IMR-90 (cell line): ENCODE measurements around the gene DOCK9. TPM values are rescaled to one million over a fixed set of nuclear protein-coding genes. Genes with fewer than 3 reads are reported as not detected.

Source experiments
- ATAC-seq: fragments of 200-7000 bp; cut with Tn5 transposase; 2 replicates; pipeline ENCODE4 v1.9.1; 2020; ENCODE audit warnings: low read depth, mild to moderate bottlenecking, moderate library complexity
- BruUV-seq: library from RNA; stranded (reverse); fragments of 400-500 nt; replicated peaks from 2 replicates; lab custom pipeline; 2021; lab: Mats Ljungman, UMichigan
- CTCF ChIA-PET: fragments of 300-600 bp; formaldehyde crosslinking; extraction: SDS; loops from one replicate; lab custom pipeline; 2021; ENCODE audit warnings: antibody characterized with exemption; lab: Yijun Ruan, JAX
- POLR2A ChIA-PET: fragments of 300-600 bp; sonication (Branson Sonifier 250); formaldehyde crosslinking; loops from one replicate; lab custom pipeline; 2022; ENCODE audit warnings: antibody characterized with exemption; ENCODE audit not compliant: unreplicated experiment; lab: Charles Lee
- DNase-seq: peaks from one replicate; pipeline ENCODE4 v3.0.0; 2013
- H2AFZ ChIP-seq: replicated peaks from 2 replicates; pipeline ENCODE3; 2013; ENCODE audit warnings: low read length, mild to moderate bottlenecking; ENCODE audit not compliant: poor library complexity
- H2AK5ac ChIP-seq: 2 replicates; pipeline ENCODE4 v1.6.1; 2013; ENCODE audit warnings: low read depth, low read length, inconsistent platforms
- H2AK9ac ChIP-seq: replicated peaks from 2 replicates; pipeline ENCODE3; 2013; ENCODE audit warnings: mild to moderate bottlenecking, low read depth, low read length, moderate library complexity; ENCODE audit not compliant: poor library complexity
- H2BK120ac ChIP-seq: 2 replicates; pipeline ENCODE4 v1.6.1; 2013; ENCODE audit warnings: low read depth, low read length, inconsistent platforms
- H2BK15ac ChIP-seq: 3 replicates; pipeline ENCODE4 v1.6.1; 2013; ENCODE audit warnings: low read depth, low read length, inconsistent platforms
- H2BK20ac ChIP-seq: 2 replicates; pipeline ENCODE4 v1.6.1; 2013; ENCODE audit warnings: low read depth, mild to moderate bottlenecking, inconsistent platforms, low read length, moderate library complexity
- H2BK5ac ChIP-seq: 2 replicates; pipeline ENCODE4 v1.6.1; 2013; ENCODE audit warnings: mild to moderate bottlenecking, low read depth, low read length, inconsistent platforms; ENCODE audit not compliant: poor library complexity, severe bottlenecking
- H3K14ac ChIP-seq: replicated peaks from 2 replicates; pipeline ENCODE4 v1.6.1; 2013; ENCODE audit warnings: low read depth, low read length, inconsistent platforms
- H3K18ac ChIP-seq: 2 replicates; pipeline ENCODE4 v1.6.1; 2013; ENCODE audit warnings: low read depth, low read length, control low read depth
- H3K23ac ChIP-seq: 2 replicates; pipeline ENCODE4 v1.6.1; 2013; ENCODE audit warnings: low read depth, low read length, inconsistent platforms
- H3K27ac ChIP-seq: 2 replicates; pipeline ENCODE4 v1.5.1; 2013; ENCODE audit warnings: mild to moderate bottlenecking, control low read depth, low read length; ENCODE audit not compliant: insufficient read depth
- H3K27me3 ChIP-seq: 2 replicates; pipeline ENCODE4 v1.6.1; 2013; ENCODE audit warnings: low read length; ENCODE audit not compliant: control insufficient read depth, insufficient read depth
- H3K36me3 ChIP-seq: 2 replicates; pipeline ENCODE4 v1.6.1; 2013; ENCODE audit warnings: low read length, mixed read lengths; ENCODE audit not compliant: control insufficient read depth, insufficient read depth
- H3K4ac ChIP-seq: 2 replicates; pipeline ENCODE4 v1.6.1; 2013; ENCODE audit warnings: low read depth, low read length, inconsistent platforms
- H3K4me1 ChIP-seq: 2 replicates; pipeline ENCODE4 v1.6.1; 2013; ENCODE audit warnings: low read length, mixed read lengths; ENCODE audit not compliant: control insufficient read depth, insufficient read depth
- H3K4me2 ChIP-seq: 2 replicates; pipeline ENCODE4 v1.6.1; 2013; ENCODE audit warnings: low read depth, mild to moderate bottlenecking, control low read depth, low read length, moderate library complexity
- H3K4me3 ChIP-seq: 2 replicates; pipeline ENCODE4 v1.5.1; 2013; ENCODE audit warnings: low read depth, mild to moderate bottlenecking, control low read depth, low read length, moderate library complexity; ENCODE audit not compliant: insufficient read depth
- H3K56ac ChIP-seq: 2 replicates; pipeline ENCODE4 v1.6.1; 2013; ENCODE audit warnings: low read length, inconsistent platforms; ENCODE audit not compliant: insufficient read depth; ENCODE audit errors: extremely low read depth
- H3K79me1 ChIP-seq, 2 experiments: 2 replicates each; pipeline ENCODE4 v1.6.1; 2013; ENCODE audit warnings: low read length in 2 of 2, inconsistent platforms in 1 of 2, low read depth in 1 of 2
- H3K9ac ChIP-seq: 2 replicates; pipeline ENCODE4 v1.6.1; 2013; ENCODE audit warnings: low read depth, low read length, control low read depth
- H3K9me1 ChIP-seq: 2 replicates; pipeline ENCODE4 v1.6.1; 2013; ENCODE audit warnings: low read length, inconsistent platforms; ENCODE audit not compliant: insufficient read depth
- H3K9me3 ChIP-seq: 2 replicates; pipeline ENCODE4 v1.6.1; 2013; ENCODE audit warnings: low read length; ENCODE audit not compliant: control insufficient read depth, insufficient read depth
- H4K20me1 ChIP-seq: 2 replicates; pipeline ENCODE4 v1.6.1; 2013; ENCODE audit warnings: low read length, inconsistent platforms; ENCODE audit not compliant: insufficient read depth
- H4K5ac ChIP-seq: 2 replicates; pipeline ENCODE4 v1.6.1; 2013; ENCODE audit warnings: mild to moderate bottlenecking, low read depth, low read length, control low read depth
- H4K8ac ChIP-seq, 2 experiments: 2 replicates each; pipeline ENCODE4 v1.6.1; 2013; ENCODE audit warnings: low read depth in 2 of 2, low read length in 2 of 2, control low read depth in 1 of 2, inconsistent platforms in 1 of 2
- H4K91ac ChIP-seq: 2 replicates; pipeline ENCODE4 v1.6.1; 2013; ENCODE audit warnings: low read depth, low read length, inconsistent platforms; ENCODE audit not compliant: insufficient read depth
- CHD1 ChIP-seq: IDR thresholded peaks from 2 replicates; pipeline ENCODE4 v1.6.1; 2012; ENCODE audit warnings: low read depth, low read length, improper control_type of control experiment
- FOS ChIP-seq: fragments of 150-350 bp; IDR thresholded peaks from 2 replicates; pipeline ENCODE4 v1.6.1; 2016; ENCODE audit warnings: low read depth, low read length
- RAD21 ChIP-seq: IDR thresholded peaks from 2 replicates; pipeline ENCODE4 v1.6.1; 2012; ENCODE audit warnings: low read length, improper control_type of control experiment
- RCOR1 ChIP-seq: IDR thresholded peaks from 2 replicates; pipeline ENCODE4 v1.6.1; 2012; ENCODE audit warnings: mild to moderate bottlenecking, low read length, improper control_type of control experiment; ENCODE audit not compliant: insufficient replicate concordance
- WGBS, 2 experiments: methylation state at CpG; one replicate each; pipeline versions ENCODE4 v1.1.5 to v1.1.7; 2013; ENCODE audit warnings: missing lambda C conversion rate in 2 of 2; ENCODE audit not compliant: insufficient read length in 1 of 2; ENCODE audit errors: extremely low coverage in 2 of 2; 5-methylcytosine and 5-hydroxymethylcytosine counted together
- dilution Hi-C: fragments of 300-500 bp; cut with HindIII; formaldehyde crosslinking; loops from one replicate; pipeline ENCODE4 v1.14.3; 2018; ENCODE audit warnings: low sequenced_read_pairs; ENCODE audit not compliant: unreplicated experiment
- in situ Hi-C: fragments of 300-500 bp; cut with MboI; formaldehyde crosslinking; loops from 3 replicates; pipeline ENCODE4 v1.14.3; 2019; ENCODE audit warnings: low sequenced_read_pairs, inconsistent platforms, mixed read lengths
- intact Hi-C: fragments of 100-400 bp; cut with micrococcal nuclease; formaldehyde crosslinking; loops from 2 replicates; pipeline ENCODE4 v1.10.0; 2022
- polyA plus RNA-seq, 3 experiments: library from polyadenylated mRNA; depleted of rRNA; stranded (reverse); fragments of >200 nt; gene quantifications; 2 replicates each; pipeline ENCODE4 v1.2.3, GENCODE V29; 2012; ENCODE audit warnings: low replicate concordance in 1 of 3
- total RNA-seq: library from RNA; depleted of rRNA; stranded (reverse); fragments of >200 nt; gene quantifications from 2 replicates; pipeline ENCODE4 v1.2.3, GENCODE V29; 2012
- TF ChIP-seq, protein P1 (sequence below): conservative IDR thresholded peaks from 2 replicates; pipeline ENCODE4 v1.5.1; 2012; ENCODE audit warnings: mild to moderate bottlenecking, low read depth, low read length, improper control_type of control experiment
- TF ChIP-seq, protein P2 (sequence below): fragments of 150-350 bp; IDR thresholded peaks from 2 replicates; pipeline ENCODE4 v1.6.1; 2016; ENCODE audit warnings: low read depth, mild to moderate bottlenecking, low read length, moderate library complexity, borderline replicate concordance

Gene DOCK9
- total and polyA plus RNA-seq, 2 of the 4 experiments (the other 2 are of a cell fraction), result 4.8 to 7.2 TPM

DNA sequence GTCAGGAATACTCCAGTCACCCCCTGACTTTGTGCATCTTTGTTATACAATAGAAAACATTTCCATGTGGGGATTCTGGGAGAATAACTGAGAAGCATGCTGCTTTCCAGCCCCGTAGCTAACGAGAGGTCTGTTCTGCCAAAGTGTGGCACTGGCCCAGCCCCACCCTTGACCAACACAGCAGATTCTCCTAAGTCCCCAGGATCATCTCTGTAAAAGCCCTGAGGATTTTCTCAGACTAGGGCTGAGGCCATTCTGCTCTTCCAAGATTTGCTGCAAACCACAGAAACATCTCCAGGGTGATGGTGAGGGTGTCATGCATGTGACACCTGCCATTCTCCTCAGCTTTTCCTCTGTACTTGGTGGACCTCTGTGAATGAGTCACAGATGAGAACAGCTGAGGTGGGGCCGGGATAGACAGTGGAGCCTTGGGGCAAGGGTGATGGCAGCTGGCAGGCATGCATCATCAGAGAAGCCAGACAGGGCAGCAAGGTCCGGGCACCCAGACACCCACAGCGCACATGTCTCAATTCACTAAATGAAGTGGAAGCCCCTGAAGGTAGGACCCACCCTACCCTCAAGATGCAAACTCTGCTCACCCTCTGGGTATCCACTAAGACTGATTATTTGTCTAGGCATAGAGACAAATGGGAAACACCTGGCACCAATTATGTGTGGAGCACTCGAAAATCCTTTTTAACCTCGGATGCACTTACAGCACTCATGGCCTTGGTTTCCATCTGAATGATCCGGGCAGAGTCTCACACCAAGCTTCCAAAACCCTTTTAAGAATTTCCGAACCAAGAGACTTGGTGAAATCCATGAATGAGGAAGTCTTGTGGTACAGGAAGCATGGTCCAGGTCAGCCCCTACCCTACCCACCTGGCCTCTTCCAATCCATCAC is 20.1 kb upstream of the DOCK9 start:
- peaks cover 4% of the 10 kb centered on the region; the same call in 1 of the 2 replicates for H3K27me3 ChIP-seq
- no peak overlapping the region; the same call in 1 of the 2 replicates for H3K23ac ChIP-seq
- no peak overlapping the region for H3K14ac ChIP-seq
- no peak overlapping the region for H3K4me2 ChIP-seq
- WGBS, 2 experiments, result no CpG with 5 or more reads among the region's 9 CpGs
- no peak overlapping the region for H4K91ac ChIP-seq
- H3K36me3 ChIP-seq, result no peaks in the 10 kb centered on the region
- dilution Hi-C loops, result no loop called here
- H3K4me3 ChIP-seq, result no peak overlapping the region
- ChIA-PET CTCF (no interaction called here), POLR2A (no interaction called here)
- H2BK120ac ChIP-seq, result no peak overlapping the region
- BruUV-seq, result no TSS peak
- H2AFZ ChIP-seq, result no peak overlapping the region
- no peak overlapping the region for H4K8ac ChIP-seq
- H2BK5ac ChIP-seq, result no peak overlapping the region
- H3K9me3 ChIP-seq, result no peaks in the 10 kb centered on the region
- intact Hi-C loops, result no loop called here
- no peak overlapping the region; the same call in 1 of the 2 replicates for H2BK20ac ChIP-seq
- peaks cover 7% of the 10 kb centered on the region; the same call in 1 of the 2 replicates for H3K9me1 ChIP-seq
- H3K4ac ChIP-seq, result no peak overlapping the region
- no peak overlapping the region for H3K18ac ChIP-seq
- in situ Hi-C loops, result no loop called here
- ATAC-seq (no peak), DNase-seq (no peak)
- no peak overlapping the region for H2AK5ac ChIP-seq
- H3K9ac ChIP-seq, result no peak overlapping the region
- H3K56ac ChIP-seq, result no peak overlapping the region
- H2AK9ac ChIP-seq, result no peak overlapping the region
- TF ChIP-seq, protein P1, sequence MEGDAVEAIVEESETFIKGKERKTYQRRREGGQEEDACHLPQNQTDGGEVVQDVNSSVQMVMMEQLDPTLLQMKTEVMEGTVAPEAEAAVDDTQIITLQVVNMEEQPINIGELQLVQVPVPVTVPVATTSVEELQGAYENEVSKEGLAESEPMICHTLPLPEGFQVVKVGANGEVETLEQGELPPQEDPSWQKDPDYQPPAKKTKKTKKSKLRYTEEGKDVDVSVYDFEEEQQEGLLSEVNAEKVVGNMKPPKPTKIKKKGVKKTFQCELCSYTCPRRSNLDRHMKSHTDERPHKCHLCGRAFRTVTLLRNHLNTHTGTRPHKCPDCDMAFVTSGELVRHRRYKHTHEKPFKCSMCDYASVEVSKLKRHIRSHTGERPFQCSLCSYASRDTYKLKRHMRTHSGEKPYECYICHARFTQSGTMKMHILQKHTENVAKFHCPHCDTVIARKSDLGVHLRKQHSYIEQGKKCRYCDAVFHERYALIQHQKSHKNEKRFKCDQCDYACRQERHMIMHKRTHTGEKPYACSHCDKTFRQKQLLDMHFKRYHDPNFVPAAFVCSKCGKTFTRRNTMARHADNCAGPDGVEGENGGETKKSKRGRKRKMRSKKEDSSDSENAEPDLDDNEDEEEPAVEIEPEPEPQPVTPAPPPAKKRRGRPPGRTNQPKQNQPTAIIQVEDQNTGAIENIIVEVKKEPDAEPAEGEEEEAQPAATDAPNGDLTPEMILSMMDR, result no peak
- TF ChIP-seq RCOR1, result no peak
- no peak for TF ChIP-seq CHD1
- TF ChIP-seq FOS, result no peak
- TF ChIP-seq, protein P2, sequence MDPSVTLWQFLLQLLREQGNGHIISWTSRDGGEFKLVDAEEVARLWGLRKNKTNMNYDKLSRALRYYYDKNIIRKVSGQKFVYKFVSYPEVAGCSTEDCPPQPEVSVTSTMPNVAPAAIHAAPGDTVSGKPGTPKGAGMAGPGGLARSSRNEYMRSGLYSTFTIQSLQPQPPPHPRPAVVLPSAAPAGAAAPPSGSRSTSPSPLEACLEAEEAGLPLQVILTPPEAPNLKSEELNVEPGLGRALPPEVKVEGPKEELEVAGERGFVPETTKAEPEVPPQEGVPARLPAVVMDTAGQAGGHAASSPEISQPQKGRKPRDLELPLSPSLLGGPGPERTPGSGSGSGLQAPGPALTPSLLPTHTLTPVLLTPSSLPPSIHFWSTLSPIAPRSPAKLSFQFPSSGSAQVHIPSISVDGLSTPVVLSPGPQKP, result no peak
- TF ChIP-seq RAD21, result no peak
- peaks cover 0 to 13% of the 10 kb centered on the region in 2 experiments; a peak in 2 of 4 replicates for H3K79me1 ChIP-seq
- no peak overlapping the region for H4K5ac ChIP-seq
- H3K4me1 ChIP-seq, result no peaks in the 10 kb centered on the region
- no peak overlapping the region for H3K27ac ChIP-seq
- H4K20me1 ChIP-seq, result no peaks in the 10 kb centered on the region
- H2BK15ac ChIP-seq, result no peak overlapping the region
